Stimulated activated CD4-positive, alpha-beta T cell treated with anti-CD3 and anti-CD28 coated beads, TNF-alpha, amount 100 ng/mL, for 4 hours (primary cell): ENCODE results near the gene DIAPH2.
"Not testable (repeated sequence)": the region's sequence is repeated elsewhere in the genome, so short reads cannot be mapped to it uniquely, and the experiment has no call there.

Source experiments
- DNase-seq, 3 experiments: peaks; one replicate each; pipeline ENCODE4 v3.0.0-alpha.2; 2020; ENCODE audit warnings: low read depth in 3 of 3

DIAPH2 gene

DNA sequence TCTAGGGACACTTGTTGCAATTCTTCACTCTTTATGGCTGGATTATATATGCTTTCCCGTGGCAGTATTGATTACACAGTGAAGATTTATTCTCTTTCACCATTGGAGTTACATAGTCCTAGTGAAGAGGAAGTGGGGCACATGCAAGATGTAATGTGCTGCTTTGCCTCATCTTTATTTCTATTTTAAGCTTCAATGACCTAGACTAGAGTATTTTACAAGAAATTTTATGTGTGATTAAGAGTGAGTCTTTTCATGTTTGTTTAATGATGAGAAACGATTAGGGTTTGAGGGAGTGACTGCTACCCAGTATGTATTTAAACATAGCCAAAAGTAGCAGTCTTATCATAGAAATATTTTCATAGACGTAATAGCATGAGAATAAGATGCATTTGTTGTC is 30.8 kb downstream of the DIAPH2 start:
- no peak for DNase-seq

DNA sequence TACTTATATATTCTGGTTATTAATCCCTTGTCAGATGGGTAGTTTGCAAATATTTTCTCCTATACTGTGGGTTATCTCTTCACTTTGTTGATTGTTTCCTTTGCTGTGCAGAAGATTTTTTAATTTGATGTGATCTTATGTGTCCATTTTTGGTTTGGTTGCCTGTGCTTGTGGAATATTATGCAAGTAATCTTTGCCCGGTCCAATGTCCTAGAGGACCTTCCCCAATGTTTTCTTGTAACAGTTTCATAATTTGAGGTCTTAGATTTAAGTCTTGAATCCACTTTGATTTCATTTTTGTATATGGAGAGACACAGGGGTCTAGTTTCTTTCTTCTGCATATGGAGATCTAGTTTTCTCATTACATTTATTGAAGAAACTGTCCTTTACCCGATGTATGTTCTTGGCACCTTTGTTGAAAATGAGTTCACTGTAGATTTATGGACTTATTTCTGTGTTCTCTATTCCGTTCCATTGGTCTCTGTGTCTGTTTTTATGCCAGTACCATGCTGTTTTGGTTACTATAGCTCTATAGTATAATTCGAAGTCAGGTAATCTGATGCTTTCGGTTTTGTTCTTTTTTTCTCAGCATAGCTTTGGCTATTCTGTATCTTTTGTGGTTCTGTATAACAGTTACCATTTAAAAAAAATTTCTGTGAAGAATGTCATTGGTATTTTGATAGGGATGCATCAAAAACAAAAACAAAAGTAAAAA is 34.7 kb downstream of the DIAPH2 start:
- no peak for DNase-seq

DNA sequence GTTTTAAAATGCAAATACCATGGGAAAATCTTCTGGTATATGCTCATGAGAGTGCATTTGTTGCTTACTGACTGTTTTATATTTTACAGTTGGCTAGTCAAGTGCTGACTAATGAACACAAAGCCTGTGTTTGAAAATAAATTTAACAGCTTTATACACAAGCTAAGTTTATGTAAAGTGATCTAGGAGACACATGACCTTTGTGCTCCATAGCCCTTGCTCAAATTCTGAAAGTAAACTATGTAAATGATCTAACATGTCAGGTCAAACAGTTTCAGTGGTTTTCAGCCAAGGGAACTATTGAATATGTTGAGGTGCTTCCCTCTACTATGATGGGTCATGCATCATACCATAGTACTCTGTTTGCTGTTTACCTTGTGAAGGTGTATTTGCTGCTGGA is 36.7 kb downstream of the DIAPH2 start:
- DNase-seq = no peak

DNA sequence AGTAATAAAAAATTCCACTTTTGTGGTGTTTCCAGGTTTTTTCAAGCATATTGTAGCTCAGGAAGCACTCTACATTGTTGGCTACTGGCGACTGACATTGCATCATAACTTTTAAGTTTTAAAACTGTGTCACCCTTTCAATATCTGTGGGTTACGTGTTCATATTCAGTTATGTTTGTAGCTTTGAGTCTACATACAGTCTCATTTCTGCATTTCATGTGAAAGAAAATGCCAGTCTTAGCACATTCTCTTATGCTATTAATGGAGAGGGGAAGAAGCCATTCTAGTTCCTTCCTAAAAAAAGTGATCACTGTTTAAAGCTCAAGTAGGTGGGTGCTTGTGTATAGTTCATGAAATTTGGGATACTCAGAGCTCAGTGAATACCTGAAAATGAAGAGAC is 38.1 kb downstream of the DIAPH2 start:
- no peak for DNase-seq

DNA sequence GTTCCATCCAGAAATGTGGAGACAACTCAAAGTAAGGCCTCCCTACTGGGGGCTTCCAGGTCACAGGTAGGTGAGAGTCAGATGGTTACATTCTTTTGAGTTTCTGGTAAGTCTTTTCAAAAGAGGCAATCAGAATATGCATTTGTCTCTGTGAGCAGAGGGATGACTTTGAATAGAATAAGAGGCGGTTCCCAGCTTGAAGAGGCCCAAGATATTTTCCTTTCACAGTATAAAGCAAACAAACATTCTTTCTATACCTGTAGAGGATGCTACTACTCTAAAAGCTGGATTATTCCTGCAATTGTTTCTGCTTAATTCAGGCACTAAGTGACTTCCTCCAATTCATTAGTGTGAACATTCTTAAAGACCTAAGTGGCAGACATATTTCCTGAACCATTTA is 44.4 kb downstream of the DIAPH2 start:
- no peak for DNase-seq

DNA sequence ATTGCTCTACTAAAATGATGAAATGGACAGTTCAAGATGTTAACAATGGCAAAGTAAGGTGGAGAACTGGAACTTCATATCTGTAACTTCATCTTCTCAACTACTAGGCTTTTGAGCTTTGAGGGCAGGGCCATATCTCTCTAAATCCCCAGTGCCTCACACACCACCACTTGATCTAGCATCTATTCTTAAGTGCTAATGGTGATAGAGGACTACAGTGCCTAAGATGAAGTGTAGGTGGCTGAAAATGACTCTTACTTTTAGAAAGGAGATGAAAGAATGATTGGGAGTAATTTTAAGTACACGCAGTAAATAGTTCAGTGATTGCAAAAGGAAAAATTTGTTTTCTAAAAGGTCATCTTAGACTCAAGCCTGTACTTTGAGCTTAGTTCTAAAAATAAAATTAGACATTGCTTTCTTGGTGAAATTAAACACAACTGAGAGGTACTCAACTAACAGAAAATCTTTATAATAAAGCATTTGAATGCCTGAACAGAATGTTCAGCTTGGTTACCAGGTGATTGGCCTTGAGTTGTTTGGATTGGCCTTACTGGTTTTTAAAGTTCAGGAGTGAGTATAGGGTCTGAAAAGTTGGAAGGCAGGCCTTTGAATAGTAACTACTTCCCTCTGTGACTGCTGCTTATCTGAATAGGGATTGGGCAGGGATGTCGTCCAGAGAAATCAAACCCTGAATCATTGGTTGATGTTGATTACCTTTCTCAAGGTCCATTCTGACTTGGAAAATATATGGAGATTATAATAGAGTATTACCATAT is 45.4 kb downstream of the DIAPH2 start:
- no peak for DNase-seq

DNA sequence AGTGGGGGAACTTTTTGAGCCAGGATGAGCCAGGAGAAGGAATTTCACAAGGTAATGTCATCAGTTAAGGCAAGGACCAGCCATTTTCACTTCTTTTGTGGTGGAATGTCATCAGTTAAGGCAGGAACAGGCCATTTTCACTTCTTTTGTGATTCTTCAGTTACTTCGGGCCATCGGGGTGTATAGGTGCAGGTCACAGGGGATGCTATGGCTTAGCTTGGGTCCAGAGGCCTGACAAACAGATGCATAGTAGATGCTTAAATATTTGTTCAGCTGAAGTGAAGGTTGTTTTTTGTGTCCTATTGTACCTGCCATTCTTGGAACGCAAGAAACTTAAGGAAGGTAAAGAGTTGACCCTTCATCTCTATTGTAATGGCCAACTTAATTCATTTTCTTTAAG is 46.4 kb downstream of the DIAPH2 start:
- DNase-seq = not testable (repeated sequence)

DNA sequence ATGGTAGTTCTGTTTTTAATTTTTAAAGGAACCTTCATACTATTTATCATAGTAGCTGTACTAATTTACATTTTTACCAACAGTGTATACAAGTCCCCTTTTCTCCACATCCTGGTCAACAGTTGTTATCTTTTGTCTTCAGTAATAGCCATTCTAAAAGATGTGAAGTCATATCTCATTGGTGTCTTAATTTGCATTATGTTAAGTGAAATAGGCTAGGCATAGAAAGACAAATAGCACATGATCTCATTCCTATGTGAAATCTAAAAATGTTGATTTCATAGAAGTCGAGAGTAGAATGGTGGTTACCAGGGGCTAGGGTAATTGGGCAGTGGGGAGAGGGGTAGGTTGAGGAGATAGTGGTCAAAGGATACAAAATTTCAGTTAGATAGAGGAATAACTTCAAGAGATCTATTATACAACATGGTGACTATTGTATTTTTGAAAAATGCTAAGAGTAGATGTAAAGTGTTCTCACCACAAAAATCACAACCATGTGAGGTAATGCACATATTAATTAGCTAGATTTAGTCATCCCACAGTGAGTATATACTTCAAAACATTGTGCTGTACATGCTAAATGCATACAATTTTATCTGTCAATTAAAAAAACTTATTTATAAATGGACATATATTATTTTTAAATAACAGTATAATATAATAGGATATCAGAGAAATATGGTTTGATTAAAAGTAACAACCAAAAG is 58.9 kb downstream of the DIAPH2 start:
- DNase-seq = no peak

DNA sequence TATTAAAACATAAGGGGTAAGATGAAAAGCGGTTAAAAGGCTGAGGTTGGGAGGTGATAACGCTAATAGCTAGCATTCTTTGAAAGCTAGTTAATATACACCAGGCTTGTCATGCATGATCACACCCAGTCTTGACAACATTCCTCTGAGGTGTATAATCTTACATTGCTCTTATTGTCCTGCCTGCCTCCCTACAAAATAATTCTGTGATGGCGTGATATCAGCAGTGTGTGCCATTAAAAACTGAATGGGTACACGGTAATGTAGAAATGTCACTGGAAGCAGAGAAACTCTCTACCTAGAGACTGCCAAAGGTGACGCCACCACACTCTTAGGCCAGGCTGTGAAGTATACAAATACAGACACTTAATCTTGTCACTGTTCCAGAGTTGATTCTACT is 68.1 kb downstream of the DIAPH2 start:
- DNase-seq = no peak

DNA sequence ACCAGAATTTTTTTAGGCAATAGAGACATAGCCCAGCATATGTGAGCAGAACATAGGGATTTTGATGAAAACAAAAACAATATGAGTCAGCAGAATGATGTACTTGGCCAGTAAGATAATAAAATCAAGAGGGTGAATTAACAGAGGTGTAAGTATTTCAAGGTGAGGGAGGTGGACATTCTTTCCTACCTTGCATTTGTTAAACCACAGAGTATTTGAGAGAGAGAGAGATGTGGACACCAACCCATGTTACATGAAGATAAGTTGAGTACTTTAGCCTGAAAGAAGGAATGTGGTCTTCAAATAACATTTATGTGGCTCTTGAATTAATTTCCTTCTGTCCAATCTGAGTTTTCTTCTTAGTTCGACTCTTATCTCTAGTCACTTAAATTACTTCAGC is 68.6 kb downstream of the DIAPH2 start:
- no peak for DNase-seq

DNA sequence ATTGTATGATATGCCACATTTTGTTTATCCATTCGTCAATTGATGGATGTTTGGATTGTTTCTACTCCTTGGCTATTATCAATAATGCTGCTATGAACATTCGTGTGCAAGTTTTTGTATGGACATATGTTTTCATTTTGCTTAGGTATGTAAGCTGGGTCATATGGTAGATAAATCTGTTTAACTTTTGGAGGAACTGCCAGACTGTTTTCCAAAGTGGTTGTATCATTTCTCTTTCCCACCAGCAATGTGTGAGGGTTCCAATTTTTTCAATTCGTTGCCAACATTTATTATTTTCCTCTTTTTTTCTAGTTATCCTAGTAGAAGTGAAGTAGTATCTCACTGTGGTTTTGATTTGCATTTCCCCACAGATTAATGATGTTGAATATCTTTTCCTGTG is 71.8 kb downstream of the DIAPH2 start:
- no peak for DNase-seq

DNA sequence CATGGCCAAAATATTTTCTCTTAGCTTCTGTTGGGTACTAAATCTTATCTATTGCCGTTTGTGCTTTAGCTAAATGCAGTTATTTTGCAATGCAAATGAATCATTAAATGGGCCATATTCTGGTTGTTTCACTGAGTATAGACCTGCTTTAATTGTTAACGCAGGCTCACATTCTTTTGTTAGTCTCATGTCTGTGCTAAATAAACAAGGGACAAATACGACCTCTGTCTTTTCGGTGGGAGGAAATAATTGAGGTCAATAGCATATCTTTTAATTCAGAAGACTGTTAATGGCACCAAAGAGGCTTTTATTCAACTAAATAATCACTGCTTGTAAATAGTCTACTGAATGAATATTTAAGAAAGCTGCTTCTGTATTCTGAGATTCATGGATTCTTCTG is 76.9 kb downstream of the DIAPH2 start:
- DNase-seq = no peak

DNA sequence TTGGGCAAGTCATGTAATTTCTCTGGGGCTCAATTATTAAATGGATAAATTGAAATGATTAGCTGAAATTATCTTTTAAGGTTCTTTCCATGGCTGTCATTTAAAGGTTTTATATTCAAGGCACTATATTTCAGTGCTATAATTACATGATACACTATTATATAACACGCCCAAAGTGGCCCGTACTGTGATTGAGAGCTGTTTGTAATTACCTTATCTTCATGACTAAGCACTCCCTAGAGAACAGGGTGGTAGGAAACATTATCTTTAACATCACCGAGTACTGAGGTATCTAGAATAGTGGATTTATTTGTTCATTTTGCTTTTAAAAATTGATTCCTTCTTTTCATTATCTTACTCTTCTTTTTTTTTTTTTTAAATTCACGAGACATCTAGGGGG is 79.0 kb downstream of the DIAPH2 start:
- no peak for DNase-seq

DNA sequence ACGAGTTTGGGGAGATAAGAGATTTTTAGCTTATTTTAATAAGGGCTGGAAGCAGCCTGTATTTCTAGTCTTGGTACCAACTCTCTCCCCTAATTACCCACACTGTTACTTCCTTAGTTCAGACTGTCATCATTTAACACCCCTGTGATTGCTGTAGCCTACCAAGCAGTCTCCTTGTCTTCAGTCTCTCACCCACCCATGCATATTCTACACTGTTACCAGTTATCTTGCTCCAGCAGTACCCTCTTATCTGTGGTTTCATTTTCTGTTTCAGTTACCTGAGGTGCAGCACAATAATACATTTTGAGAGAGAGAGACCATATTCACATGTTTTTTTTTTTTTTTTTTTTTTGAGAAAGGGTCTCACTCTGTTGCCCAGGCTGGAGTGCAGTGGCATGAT is 80.2 kb downstream of the DIAPH2 start:
- DNase-seq = no peak

DNA sequence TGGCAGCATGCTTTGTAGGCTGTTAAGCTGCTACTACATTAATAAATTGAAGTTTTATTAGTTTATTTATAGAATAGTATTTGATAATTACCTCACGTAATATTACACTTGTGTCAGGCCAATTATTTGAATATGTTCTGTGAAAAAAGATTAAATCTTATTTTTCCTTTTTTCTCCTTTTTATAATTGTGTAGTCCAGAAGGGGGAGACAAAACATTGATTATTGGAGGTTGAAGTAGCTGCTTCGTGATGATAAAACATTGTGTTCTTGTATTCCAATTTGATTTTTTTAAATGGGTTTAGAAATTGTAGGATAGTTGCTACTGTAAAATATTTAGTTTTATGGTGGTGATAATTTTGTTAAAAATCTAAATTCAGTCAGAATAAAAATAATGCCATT is 85.7 kb downstream of the DIAPH2 start:
- no peak for DNase-seq

DNA sequence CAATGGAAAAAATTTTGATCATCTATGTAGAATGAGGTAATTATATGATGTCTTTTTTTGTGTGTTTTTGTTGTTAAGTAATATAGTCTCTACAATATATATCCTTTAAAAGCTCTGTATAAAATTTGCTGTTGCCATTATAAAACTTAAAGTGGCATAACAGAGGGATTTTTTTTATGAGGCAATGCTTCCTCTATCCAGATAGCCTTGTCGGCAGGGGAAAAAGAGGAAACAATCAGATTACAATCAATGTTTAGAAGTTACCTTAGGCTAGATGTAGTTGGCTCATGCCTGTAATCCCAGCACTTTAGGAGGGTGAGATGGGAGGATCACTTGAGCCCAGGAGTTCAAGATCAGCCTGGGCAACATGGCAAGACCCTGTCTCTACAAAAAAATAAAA is 86.8 kb downstream of the DIAPH2 start:
- DNase-seq = no peak

DNA sequence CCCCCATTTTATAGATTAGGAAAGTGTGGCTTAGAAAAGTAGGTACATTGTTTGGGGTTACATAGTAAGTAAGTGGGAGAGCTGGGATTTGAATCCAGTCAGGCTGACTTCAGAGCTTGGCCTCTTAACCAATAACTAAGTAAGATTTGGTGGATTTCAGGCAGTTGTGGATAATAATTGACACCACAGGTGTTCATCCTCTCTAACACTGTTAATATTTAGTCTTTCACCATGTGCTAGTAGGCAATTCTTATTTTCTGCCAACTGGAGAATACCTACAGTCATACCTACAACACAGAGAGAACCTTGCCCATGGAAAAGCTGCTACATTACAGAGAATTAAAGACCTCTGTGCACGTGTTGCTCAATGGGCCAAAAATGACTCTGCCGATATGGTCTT is 89.5 kb downstream of the DIAPH2 start:
- DNase-seq = no peak

DNA sequence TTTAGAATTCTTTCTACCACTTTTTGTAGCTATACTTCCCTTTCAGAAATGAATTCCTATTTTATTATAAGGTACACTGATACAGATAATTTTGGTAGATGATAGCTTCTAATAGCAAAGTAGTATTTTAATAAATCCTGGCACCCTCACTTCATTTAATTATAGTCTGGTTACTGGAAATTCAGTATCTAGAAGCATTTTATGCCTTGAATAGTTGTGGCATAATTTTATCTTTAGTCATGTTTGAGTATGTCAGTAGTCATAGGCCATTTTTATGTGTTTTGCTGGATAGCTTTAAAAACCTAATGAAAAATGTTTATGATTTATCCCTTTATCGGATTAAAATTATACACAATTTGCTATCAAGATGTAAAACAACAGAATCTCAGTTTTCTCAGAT is 92.3 kb downstream of the DIAPH2 start:
- DNase-seq = no peak

DNA sequence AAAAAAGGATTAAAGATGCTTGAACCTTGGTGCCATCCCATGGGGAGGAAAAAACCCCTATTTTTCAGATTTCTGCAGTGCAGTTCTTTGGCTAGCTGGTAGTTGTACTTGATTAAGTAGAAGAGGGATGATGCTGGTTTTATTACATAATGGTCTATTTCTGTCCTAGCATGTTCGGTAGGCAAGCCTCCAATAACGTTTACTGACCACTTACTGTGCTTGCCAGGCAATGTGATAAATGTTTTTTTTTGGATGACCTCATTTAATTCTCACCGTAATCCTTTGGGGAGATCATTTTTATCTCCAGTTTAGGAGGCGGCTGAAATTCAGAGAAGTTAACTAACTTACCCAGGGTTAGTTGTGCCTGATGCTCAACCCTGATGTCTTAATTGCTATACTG is 106.9 kb downstream of the DIAPH2 start:
- DNase-seq = no peak

DNA sequence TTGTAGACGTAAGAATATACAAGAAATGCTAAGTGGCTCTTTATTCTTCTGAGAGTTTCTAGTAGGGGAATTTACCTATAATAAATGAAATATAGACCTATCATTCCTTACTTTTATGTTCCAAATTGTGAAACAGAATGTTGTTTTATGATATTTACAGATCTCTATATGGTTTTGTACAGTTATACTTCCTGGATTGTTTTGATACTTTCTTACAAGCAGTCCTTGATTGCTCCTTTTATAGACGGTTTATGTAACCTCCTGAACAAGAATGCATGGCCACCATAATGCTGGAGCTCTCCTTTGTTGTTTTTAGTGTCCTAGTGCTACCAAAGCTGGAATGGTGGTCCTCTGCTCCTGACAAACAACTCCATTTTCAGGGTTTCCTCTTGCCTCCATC is 107.4 kb downstream of the DIAPH2 start:
- no peak for DNase-seq

DNA sequence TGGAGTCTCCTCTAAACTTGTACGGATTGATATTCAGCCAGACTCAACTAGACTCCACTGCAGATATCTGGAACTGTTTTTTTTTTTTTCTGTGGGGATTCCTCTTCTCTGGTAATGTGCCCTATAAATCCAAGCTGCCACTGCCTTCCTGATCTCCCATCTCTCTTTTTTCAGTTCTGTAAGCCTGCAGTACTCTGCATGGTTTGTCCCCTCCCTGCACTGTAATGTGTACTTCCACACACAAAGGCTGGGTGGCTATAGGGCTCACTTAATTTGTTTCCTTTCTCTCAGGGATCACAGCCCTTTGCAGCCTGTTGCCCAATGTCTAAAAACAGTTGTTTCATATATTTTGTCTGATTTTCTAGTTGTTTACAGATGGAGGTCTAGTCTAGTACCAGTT is 114.3 kb downstream of the DIAPH2 start:
- no peak for DNase-seq

DNA sequence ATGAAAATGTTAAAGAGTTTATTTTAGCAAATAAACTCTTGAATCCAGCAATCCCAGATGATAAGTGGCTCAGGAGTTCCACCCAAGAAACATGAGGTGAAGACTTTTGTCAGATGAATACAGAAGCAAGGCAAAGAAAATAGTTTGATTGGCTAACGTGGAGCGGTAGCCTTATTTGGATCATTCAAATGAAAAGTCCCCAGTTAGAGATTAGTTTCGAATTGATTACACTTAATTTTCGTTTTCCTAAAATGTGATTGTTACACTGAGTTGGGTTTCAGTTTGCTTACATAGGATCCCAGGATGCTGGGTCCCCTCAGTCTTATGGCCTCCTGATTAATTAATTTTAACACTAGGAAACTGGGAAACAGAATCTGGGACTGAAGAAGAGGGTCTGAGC is 122.7 kb downstream of the DIAPH2 start:
- DNase-seq = no peak

DNA sequence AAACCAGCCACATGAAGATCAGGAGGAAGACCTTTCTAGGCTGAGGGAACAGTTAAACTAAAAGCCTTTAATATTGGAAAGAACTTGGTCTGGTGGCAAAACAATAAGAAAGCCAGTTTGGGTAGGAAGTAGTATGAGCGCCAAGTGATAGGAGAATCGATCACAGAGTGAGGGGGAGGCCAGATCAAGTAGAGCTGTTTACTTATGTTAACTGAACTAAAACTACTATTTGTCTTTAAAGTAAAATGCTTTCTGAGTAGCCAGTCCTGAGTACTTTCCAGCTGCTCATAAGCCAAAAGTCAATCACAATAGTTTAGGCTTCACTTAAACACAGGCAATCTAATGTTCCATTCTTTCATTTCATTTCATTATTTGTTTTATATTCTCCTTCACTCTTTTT is 136.3 kb downstream of the DIAPH2 start:
- no peak for DNase-seq
